Ascending aorta (tissue), 2 donors: ENCODE results near the gene FRAT2. TPM values are rescaled to one million over a fixed set of nuclear protein-coding genes. Genes with fewer than 3 reads are reported as not detected.

Source experiments
- DNase-seq, 2 donors: peaks; one replicate each; pipeline ENCODE4 v3.0.0-alpha.2; 2019; ENCODE audit warnings: low spot score in 2 of 2
- H3K27ac ChIP-seq, 2 donors: fragments of 200-600 bp; sonication (generic); one replicate each; pipeline ENCODE4 v1.5.1; 2016 to 2017; ENCODE audit warnings: mild to moderate bottlenecking in 1 of 2
- H3K27me3 ChIP-seq: fragments of 200-600 bp; sonication (generic); one replicate; pipeline ENCODE4 v1.5.1; 2017
- H3K36me3 ChIP-seq, 2 donors: fragments of 200-600 bp; sonication (generic); one replicate each; pipeline ENCODE4 v1.5.1; 2016
- H3K4me1 ChIP-seq, 2 donors: fragments of 200-600 bp; sonication (generic); one replicate each; pipeline ENCODE4 v1.5.1; 2016 to 2017; ENCODE audit warnings: mild to moderate bottlenecking in 1 of 2
- H3K4me3 ChIP-seq, 2 donors: fragments of 200-600 bp; sonication (generic); one replicate each; pipeline ENCODE4 v1.5.1; 2016 to 2017; ENCODE audit warnings: mild to moderate bottlenecking in 1 of 2
- H3K9me3 ChIP-seq, 2 donors: fragments of 200-600 bp; sonication (generic); one replicate each; pipeline ENCODE4 v1.5.1; 2016
- intact Hi-C: fragments of 100-400 bp; cut with DNase I; formaldehyde crosslinking; loops from one replicate; pipeline ENCODE4 v1.15.1; 2023
- total RNA-seq: library from RNA; depleted of rRNA; stranded (reverse); fragments of >200 nt; gene quantifications from one replicate; pipeline ENCODE4 v1.1.0, GENCODE V29; 2016
- TF ChIP-seq, protein P1 (sequence below), 3 experiments: fragments of 200-600 bp in 2 of 3; fragments of 450-650 bp in 1 of 3; sonication (generic) in 2 of 3; IDR thresholded peaks; one replicate each; pipeline ENCODE4 v1.5.1; 2016 to 2019; ENCODE audit warnings: antibody characterized with exemption in 3 of 3, mild to moderate bottlenecking in 1 of 3, moderate library complexity in 1 of 3

The FRAT2 gene
- total RNA-seq, 1 donor from 2014 or later, result 32.0 TPM

DNA sequence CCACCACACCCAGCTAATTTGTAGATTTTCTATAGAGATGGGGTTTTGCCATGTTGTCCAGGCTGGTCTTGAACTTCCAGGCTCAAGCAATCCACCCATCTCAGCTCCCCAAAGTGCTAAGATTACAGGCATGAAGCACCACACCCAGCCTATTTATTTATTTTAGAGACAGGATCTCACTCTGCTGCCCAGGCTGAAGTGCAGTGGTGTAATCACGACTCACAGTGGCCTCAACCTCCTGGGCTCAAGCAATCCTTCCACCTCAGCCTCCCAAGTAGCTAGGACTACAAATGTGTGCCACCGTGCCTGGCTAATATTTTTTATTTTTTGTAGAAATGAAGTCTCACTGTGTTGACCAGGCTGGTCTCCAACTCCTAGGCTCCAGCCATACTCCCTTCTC, 6.9 kb upstream of the FRAT2 start:
- H3K4me1 ChIP-seq, result peaks cover 0 to 3% of the 10 kb centered on the region in 2 donors
- TF ChIP-seq, protein P1, sequence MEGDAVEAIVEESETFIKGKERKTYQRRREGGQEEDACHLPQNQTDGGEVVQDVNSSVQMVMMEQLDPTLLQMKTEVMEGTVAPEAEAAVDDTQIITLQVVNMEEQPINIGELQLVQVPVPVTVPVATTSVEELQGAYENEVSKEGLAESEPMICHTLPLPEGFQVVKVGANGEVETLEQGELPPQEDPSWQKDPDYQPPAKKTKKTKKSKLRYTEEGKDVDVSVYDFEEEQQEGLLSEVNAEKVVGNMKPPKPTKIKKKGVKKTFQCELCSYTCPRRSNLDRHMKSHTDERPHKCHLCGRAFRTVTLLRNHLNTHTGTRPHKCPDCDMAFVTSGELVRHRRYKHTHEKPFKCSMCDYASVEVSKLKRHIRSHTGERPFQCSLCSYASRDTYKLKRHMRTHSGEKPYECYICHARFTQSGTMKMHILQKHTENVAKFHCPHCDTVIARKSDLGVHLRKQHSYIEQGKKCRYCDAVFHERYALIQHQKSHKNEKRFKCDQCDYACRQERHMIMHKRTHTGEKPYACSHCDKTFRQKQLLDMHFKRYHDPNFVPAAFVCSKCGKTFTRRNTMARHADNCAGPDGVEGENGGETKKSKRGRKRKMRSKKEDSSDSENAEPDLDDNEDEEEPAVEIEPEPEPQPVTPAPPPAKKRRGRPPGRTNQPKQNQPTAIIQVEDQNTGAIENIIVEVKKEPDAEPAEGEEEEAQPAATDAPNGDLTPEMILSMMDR (IDR thresholded peaks at IDR 0.05), result no peak
- intact Hi-C loops, result no loop called here
- no peaks in the 10 kb centered on the region for H3K9me3 ChIP-seq
- no peaks in the 10 kb centered on the region for H3K36me3 ChIP-seq
- DNase-seq, result no peak
- no peak overlapping the region for H3K4me3 ChIP-seq
- no peaks in the 10 kb centered on the region for H3K27me3 ChIP-seq
- no peak overlapping the region for H3K27ac ChIP-seq

DNA sequence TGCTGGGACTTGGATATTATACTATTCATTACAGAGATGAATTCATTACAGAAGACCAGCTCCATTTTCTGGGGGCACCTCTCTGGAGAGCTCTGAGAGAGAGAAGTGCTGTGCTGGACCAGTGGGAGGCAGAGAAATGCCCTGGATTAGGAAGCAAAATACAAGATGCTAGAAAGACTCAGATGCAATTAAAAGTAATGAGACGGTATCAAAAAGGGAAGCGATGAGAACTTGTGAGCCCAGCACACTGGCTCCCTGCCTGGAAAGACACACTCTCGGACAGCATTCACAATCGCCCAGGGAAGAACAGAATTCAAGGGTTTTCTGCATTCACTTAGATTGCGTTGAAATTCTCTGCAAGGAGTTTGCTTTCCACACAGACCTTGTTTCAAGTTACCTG, 3.5 kb upstream of the FRAT2 start:
- Histone ChIP-seq H3K4me3 (no peak overlapping the region), H3K4me1 (peaks cover 0 to 21% of the 10 kb centered on the region in 2 donors), H3K27ac (peak overlapping the region in 1 of 2 donors; percentile 46), H3K9me3 (no peaks in the 10 kb centered on the region), H3K36me3 (no peaks in the 10 kb centered on the region), H3K27me3 (no peaks in the 10 kb centered on the region)
- TF ChIP-seq, protein P1 (IDR thresholded peaks at IDR 0.05), result no peak
- intact Hi-C loops, result no loop called here
- no peak for DNase-seq

DNA sequence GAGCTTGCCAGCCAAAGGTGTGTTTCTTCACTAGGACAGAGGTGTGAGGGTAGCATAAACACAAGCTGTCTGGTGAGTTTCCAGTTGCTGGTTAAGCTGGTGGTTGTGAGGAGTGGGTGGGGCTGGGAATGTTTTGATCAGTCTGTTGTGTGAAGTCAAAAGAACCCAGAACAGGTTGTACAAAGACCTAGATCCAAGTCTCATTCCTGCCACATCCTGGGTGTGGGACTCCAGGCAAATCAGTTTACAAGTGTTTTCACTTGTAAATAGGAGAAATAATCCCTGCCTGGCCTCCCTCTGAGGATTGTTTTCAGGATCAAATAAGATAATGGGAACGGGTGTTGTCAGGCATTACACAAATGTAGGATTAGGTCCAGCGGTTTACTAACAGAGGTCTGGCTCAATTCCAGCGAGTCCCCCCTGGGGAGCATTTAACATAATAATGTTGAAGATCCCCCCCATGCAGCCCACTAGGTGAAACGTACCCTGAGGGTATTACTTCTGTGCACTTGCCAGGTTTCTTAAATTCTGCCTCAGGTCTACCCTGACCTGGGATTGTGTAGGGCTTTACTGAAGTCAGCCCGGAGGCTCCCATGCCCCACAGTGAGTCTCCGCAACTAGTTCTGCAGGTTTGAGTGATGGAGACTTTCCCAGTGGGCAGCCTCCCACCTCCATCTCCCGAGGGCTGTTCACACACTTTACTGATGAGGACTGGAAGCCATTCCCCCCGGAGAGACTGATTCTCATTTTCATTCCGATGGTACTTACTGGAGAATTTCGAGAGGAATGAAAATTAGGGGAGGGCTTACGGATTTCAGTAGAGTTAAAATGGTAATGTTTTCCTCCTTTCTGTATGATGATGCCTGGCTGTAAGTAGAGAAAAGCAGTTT, 2.7 kb upstream of the FRAT2 start:
- no peak for DNase-seq
- H3K27me3 ChIP-seq, result no peaks in the 10 kb centered on the region
- H3K9me3 ChIP-seq, result no peaks in the 10 kb centered on the region
- H3K4me3 ChIP-seq, result peak overlapping the region in 1 of 2 donors; percentile 16
- no peaks in the 10 kb centered on the region for H3K36me3 ChIP-seq
- H3K4me1 ChIP-seq, result peaks cover 0 to 29% of the 10 kb centered on the region in 2 donors
- intact Hi-C loops, result no loop called here
- TF ChIP-seq, protein P1 (IDR thresholded peaks at IDR 0.05), result no peak
- H3K27ac ChIP-seq, result peak overlapping the region; percentile 20 to 46

DNA sequence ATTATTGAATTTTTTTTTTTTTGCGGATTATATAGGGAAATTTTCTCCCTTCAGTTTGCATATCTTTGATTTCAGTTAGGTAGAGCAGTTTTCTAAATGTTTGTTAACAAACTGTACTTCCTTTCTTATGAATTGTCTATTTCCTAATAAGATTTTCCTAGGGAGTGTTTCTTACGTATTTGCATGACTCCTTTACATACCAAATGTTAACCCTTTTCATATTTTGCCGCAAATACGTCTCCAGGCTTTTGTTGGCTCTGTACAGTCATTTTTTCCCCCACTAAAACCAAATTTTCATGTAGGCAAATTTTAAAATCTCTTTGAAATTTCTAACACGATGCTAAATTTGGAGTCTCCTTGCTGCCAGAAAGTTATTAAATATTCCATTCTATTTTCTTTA, 1.9 kb upstream of the FRAT2 start:
- intact Hi-C loops, result no loop called here
- no peak overlapping the region for H3K4me3 ChIP-seq

DNA sequence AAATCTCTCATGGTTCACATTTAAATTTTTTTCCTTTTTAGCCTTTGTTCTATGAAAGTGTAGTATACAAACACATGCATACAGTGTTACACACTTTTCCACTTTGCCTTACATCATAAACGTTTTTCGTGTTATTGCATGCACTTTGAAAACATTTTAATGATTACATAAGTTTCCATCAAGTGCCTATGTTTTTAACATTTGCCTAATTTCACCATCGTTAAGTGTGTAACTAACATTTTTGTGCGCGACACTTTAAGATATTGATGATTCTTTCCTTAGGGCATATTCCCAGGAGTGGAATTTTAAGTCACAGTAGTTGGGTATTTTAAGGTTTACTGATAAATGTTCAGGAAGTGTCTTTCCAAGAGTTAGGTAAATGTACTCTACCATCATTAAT, 1.5 kb upstream of the FRAT2 start:
- Histone ChIP-seq H3K9me3 (no peaks in the 10 kb centered on the region), H3K4me1 (peaks cover 6 to 39% of the 10 kb centered on the region in 2 donors), H3K27me3 (no peaks in the 10 kb centered on the region), H3K4me3 (peak overlapping the region; percentile 73 to 98), H3K27ac (no peak overlapping the region), H3K36me3 (peaks cover 0 to 4% of the 10 kb centered on the region in 2 donors)
- TF ChIP-seq, protein P1 (IDR thresholded peaks at IDR 0.05), result no peak
- DNase-seq, result no peak
- intact Hi-C loops, result no loop called here

More for the DNA sequence above, 1.9 kb upstream of the FRAT2 start:
- Histone ChIP-seq H3K36me3 (peaks cover 0 to 4% of the 10 kb centered on the region in 2 donors), H3K4me1 (peaks cover 6 to 36% of the 10 kb centered on the region in 2 donors), H3K27me3 (no peaks in the 10 kb centered on the region), H3K9me3 (no peaks in the 10 kb centered on the region), H3K27ac (peak overlapping the region in 1 of 2 donors; percentile 46)
- no peak for DNase-seq
- TF ChIP-seq, protein P1 (IDR thresholded peaks at IDR 0.05), result no peak
